ENCODE measurements around the gene GPM6B.

- TF ChIP-seq CTCF (IDR thresholded peaks at IDR 0.05) = no peak
- no peak for TF ChIP-seq POLR2AphosphoS5 (IDR thresholded peaks at IDR 0.05)
These were observed 37.1 kb upstream of the GPM6B start for GRCh38 chrX:13854003-13854402.
